ENCODE data around the gene CRTAP. TPM values are rescaled to one million over a fixed set of nuclear protein-coding genes. Genes with fewer than 3 reads are reported as not detected.

Gene CRTAP
- total RNA-seq, 1 donor from 2014 or later, result 127 TPM

DNA sequence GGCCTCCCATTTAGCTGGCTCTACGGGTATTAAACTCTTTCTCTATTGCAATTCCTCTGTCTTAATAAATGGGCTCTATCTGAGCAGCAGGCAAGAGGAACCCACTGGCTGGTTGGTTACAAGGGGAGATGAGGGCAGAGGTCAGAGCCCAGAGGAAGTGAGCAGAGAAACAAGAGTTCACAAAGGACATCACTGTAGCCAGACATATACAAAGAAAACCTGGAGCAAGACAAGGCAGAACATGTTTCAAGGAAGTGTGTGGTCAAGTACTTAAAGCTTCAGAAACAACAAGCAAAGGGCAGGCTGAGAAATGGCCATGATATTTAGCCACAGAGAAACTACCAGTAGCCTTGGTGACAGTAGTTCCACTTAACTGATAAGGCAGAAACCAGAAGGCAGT is 80.5 kb downstream of the CRTAP start:
- Mint-ChIP-seq H3K4me3 (no peak overlapping the region), H3K27ac (no peak overlapping the region), H3K9me3 (no peaks in the 10 kb centered on the region), H3K27me3 (ENCODE audit: insufficient read depth, low read depth) (no peaks in the 10 kb centered on the region), H3K36me3 (no peaks in the 10 kb centered on the region), H3K4me1 (peaks cover 7% of the 10 kb centered on the region)
- no peaks in the 10 kb centered on the region for H3K27me3 ChIP-seq
- H2AFZ ChIP-seq (replicated peaks), result no peak overlapping the region
- H3K79me2 ChIP-seq (ENCODE audit: low read depth), result no peaks in the 10 kb centered on the region
- DNase-seq (ENCODE audit: low spot score), result no peak
- no peak overlapping the region for H3K27ac ChIP-seq
- no peaks in the 10 kb centered on the region for H4K20me1 ChIP-seq (ENCODE audit: low read depth)
- H3K9ac ChIP-seq, result no peak overlapping the region
- H3K36me3 ChIP-seq, result no peaks in the 10 kb centered on the region
- no peak overlapping the region for H3K4me3 ChIP-seq
- TF ChIP-seq EZH2 (IDR thresholded peaks at IDR 0.05), result no peak
- TF ChIP-seq EZH2phosphoT487 (IDR thresholded peaks at IDR 0.05), result no peak
- TF ChIP-seq, protein P1, sequence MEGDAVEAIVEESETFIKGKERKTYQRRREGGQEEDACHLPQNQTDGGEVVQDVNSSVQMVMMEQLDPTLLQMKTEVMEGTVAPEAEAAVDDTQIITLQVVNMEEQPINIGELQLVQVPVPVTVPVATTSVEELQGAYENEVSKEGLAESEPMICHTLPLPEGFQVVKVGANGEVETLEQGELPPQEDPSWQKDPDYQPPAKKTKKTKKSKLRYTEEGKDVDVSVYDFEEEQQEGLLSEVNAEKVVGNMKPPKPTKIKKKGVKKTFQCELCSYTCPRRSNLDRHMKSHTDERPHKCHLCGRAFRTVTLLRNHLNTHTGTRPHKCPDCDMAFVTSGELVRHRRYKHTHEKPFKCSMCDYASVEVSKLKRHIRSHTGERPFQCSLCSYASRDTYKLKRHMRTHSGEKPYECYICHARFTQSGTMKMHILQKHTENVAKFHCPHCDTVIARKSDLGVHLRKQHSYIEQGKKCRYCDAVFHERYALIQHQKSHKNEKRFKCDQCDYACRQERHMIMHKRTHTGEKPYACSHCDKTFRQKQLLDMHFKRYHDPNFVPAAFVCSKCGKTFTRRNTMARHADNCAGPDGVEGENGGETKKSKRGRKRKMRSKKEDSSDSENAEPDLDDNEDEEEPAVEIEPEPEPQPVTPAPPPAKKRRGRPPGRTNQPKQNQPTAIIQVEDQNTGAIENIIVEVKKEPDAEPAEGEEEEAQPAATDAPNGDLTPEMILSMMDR (IDR thresholded peaks at IDR 0.05), result no peak
- peaks cover 18% of the 10 kb centered on the region for H3K4me1 ChIP-seq
- H3K4me2 ChIP-seq, result no peak overlapping the region
- H3K9me3 ChIP-seq (ENCODE audit: low read depth), result no peaks in the 10 kb centered on the region
- peaks cover 14% of the 10 kb centered on the region for H3F3A ChIP-seq (ENCODE audit: low read depth)

DNA sequence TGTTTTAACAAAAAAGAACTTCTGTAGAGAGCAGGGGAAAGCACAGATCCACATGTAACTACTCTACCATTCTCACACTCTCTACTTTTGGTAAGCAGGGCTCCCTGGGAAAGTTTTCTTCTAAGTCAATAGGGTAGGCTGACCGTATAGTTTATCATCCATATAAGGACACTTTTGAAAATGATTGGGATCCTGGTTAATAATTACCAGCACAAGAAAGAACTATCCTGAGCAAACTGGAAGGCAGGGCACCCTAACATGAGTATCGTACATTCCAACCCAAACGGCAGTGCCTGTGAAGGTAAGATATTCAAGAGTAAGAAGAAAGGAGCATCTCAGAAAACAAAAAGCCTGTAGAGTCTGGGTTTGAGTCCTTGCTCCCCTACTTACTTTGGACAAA is 82.7 kb downstream of the CRTAP start:
- H3K27me3 Mint-ChIP-seq (ENCODE audit: insufficient read depth, low read depth), result no peaks in the 10 kb centered on the region
- Histone ChIP-seq H3F3A (ENCODE audit: low read depth) (peaks cover 14% of the 10 kb centered on the region), H3K4me2 (peak overlapping the region; percentile 63), H3K27ac (peak overlapping the region; percentile 81), H3K4me3 (peak overlapping the region; percentile 16), H3K27me3 (no peaks in the 10 kb centered on the region), H3K9ac (no peak overlapping the region), H3K36me3 (no peaks in the 10 kb centered on the region), H3K9me3 (ENCODE audit: low read depth) (no peaks in the 10 kb centered on the region), H3K79me2 (ENCODE audit: low read depth) (no peaks in the 10 kb centered on the region), H3K4me1 (peaks cover 18% of the 10 kb centered on the region), H2AFZ (replicated peaks) (peak overlapping the region; percentile 31), H4K20me1 (ENCODE audit: low read depth) (no peaks in the 10 kb centered on the region)
- H3K27ac Mint-ChIP-seq, result no peak overlapping the region
- no peak for DNase-seq (ENCODE audit: low spot score)
- no peaks in the 10 kb centered on the region for H3K9me3 Mint-ChIP-seq
- H3K4me3 Mint-ChIP-seq, result no peak overlapping the region
- TF ChIP-seq, protein P1 (IDR thresholded peaks at IDR 0.05), result no peak
- no peaks in the 10 kb centered on the region for H3K36me3 Mint-ChIP-seq
- peaks cover 7% of the 10 kb centered on the region for H3K4me1 Mint-ChIP-seq

Small RNA genes lying within 50 kb of the gene (small RNA-seq; reads per million reads assigned to genes)
- not detected for gene AC123900.1
- 0.09 reads per million for gene RN7SL296P
- gene SUMO2P10, result not detected

Other genes starting within 250 kb of the CRTAP start
- gene CCR4, start 162.4 kb upstream of the CRTAP start, total RNA-seq (ENCODE audit: low replicate concordance), result not detected in 2 replicates
- 49.5 and 87.9 TPM in 2 replicates for gene GLB1, start 16.9 kb upstream of the CRTAP start, total RNA-seq (ENCODE audit: low replicate concordance)
- gene TMPPE, start 16.9 kb upstream of the CRTAP start, total RNA-seq (ENCODE audit: low replicate concordance), result 2.2 and 2.5 TPM in 2 replicates
- gene SUSD5, start 104.8 kb downstream of the CRTAP start, total RNA-seq (ENCODE audit: low replicate concordance), result 3.1 and 3.7 TPM in 2 replicates
- 13.8 and 18.2 TPM in 2 replicates for gene FBXL2, start 163.4 kb downstream of the CRTAP start, total RNA-seq (ENCODE audit: low replicate concordance)

All from neural progenitor cell (in vitro differentiated cells).